Neuron (in vitro differentiated cells): ENCODE measurements around the gene MYO7A.
A peak's percentile ranks its signal among the peaks of the same experiment; 100 is the strongest.

ENCODE experiments used
- H2AFZ ChIP-seq: one replicate; pipeline ENCODE4 v1.6.1; 2013; ENCODE audit warnings: low read depth, mild to moderate bottlenecking, inconsistent platforms, low read length, moderate library complexity
- H3K27me3 ChIP-seq: one replicate; pipeline ENCODE4 v1.6.1; 2013; ENCODE audit warnings: low read length; ENCODE audit not compliant: insufficient read depth
- H3K36me3 ChIP-seq: one replicate; pipeline ENCODE4 v1.6.1; 2013; ENCODE audit warnings: low read length; ENCODE audit not compliant: insufficient read depth
- H3K4me1 ChIP-seq: one replicate; pipeline ENCODE4 v1.6.1; 2013; ENCODE audit warnings: low read length; ENCODE audit not compliant: insufficient read depth
- H3K4me3 ChIP-seq: 2 replicates; pipeline ENCODE4 v1.5.1; 2013; ENCODE audit warnings: mild to moderate bottlenecking, low read length, moderate library complexity
- H3K9me3 ChIP-seq: one replicate; pipeline ENCODE4 v1.6.1; 2013; ENCODE audit warnings: low read length

Gene MYO7A

DNA sequence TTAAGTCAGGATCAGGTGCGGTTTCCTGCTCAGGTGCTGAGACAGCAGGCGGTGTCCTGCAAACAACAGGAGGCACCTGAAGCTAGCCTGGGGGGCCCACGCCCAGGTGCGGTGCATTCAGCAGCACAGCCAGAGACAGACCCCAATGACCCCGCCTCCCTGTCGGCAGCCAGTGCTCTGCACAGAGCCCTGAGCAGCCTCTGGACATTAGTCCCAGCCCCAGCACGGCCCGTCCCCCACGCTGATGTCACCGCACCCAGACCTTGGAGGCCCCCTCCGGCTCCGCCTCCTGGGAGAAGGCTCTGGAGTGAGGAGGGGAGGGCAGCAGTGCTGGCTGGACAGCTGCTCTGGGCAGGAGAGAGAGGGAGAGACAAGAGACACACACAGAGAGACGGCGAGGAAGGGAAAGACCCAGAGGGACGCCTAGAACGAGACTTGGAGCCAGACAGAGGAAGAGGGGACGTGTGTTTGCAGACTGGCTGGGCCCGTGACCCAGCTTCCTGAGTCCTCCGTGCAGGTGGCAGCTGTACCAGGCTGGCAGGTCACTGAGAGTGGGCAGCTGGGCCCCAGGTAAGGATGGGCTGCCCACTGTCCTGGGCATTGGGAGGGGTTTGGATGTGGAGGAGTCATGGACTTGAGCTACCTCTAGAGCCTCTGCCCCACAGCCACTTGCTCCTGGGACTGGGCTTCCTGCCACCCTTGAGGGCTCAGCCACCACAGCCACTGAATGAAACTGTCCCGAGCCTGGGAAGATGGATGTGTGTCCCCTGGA is at the start of gene MYO7A:
TSS of gene MYO7A (plus strand) at position 327 of the 772 bp plus-strand sequence. CDS start 2,389 bp downstream, outside the sequence.
- Histone ChIP-seq H3K27me3 (no peaks in the 10 kb centered on the region), H2AFZ (peak within 1 kb of the TSS; percentile 24), H3K4me1 (peaks cover 13% of the 10 kb centered on the region), H3K4me3 (peak within 1 kb of the TSS; percentile 36), H3K9me3 (no peaks in the 10 kb centered on the region), H3K36me3 (peaks cover 20% of the 10 kb centered on the region)

DNA sequence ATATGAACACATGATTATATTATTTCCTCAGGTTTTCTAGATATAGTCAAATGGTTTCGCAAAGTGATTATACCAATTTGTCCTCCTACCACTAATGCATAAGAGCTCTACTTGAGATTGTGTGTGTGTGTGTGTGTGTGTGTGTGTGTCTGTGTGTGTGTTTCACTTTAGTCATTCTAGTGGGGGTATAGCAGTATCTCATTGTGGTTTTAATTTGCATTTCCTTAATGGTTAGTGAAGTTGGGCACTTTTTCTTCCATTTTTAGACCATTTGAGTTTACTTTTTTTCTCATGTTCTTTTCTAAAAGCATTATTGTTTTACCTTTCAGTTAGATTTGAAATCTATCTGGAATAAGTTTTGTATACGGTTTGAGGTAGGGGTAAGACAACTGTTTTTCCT is 48.4 kb upstream of the MYO7A start:
- Histone ChIP-seq H2AFZ (no peak overlapping the region), H3K36me3 (peaks cover 22% of the 10 kb centered on the region), H3K4me1 (no peaks in the 10 kb centered on the region), H3K27me3 (no peaks in the 10 kb centered on the region), H3K4me3 (no peak overlapping the region), H3K9me3 (no peaks in the 10 kb centered on the region)

DNA sequence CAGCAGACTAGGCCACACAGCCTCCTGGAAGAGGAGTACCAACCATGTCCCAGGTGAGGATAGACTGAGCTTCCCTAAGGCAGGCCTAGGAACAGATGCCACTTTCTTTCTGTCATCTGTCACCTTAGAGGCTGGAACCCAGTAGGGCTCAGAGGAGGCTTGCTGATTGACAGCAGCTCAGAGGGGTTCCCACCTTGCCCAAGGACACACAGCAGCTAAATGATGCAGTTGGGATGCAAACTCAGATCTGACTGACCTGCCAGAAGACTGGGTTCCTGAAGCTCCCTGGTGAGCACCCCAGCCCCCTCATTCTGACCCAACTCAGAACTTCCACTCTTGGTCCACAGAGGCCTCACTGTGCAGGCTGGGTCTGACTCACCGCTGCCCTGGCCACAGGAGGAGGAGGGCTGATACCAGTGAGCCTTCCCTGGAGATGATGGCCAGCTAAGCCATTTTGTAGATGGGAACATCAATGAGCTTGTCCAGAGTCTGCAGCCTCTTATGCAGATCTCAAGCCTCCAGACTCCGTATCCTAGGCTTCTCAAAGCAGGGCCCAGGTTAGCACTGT is 47.3 kb upstream of the MYO7A start:
- no peaks in the 10 kb centered on the region for H3K27me3 ChIP-seq
- peaks cover 28% of the 10 kb centered on the region for H3K36me3 ChIP-seq
- H3K9me3 ChIP-seq = no peaks in the 10 kb centered on the region
- H2AFZ ChIP-seq = no peak overlapping the region
- H3K4me3 ChIP-seq = no peak overlapping the region
- peaks cover 1% of the 10 kb centered on the region for H3K4me1 ChIP-seq

DNA sequence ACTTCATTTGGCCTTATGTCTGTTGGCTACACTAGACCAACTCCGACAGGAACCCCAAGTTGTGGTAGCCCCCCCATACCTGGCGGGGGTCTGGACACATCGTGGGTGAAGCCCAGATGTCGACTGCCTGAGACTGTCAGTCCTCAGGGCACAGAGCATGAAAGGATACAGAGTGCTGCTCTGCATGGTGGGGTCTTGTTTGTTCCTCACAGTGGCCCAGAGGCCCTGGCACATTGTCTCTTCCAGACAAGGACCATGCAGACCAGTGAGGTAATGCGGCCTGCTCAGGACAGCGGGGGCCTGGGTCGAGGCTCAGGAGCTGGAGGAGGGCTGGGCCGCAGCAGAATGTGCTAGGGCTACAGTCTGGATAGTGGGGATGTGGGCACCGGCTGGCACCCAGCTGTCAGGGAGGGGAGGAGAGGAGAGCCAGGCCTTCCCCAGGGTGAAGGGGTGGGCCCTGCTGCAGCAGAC is 46.6 kb upstream of the MYO7A start:
- peaks cover 35% of the 10 kb centered on the region for H3K36me3 ChIP-seq

DNA sequence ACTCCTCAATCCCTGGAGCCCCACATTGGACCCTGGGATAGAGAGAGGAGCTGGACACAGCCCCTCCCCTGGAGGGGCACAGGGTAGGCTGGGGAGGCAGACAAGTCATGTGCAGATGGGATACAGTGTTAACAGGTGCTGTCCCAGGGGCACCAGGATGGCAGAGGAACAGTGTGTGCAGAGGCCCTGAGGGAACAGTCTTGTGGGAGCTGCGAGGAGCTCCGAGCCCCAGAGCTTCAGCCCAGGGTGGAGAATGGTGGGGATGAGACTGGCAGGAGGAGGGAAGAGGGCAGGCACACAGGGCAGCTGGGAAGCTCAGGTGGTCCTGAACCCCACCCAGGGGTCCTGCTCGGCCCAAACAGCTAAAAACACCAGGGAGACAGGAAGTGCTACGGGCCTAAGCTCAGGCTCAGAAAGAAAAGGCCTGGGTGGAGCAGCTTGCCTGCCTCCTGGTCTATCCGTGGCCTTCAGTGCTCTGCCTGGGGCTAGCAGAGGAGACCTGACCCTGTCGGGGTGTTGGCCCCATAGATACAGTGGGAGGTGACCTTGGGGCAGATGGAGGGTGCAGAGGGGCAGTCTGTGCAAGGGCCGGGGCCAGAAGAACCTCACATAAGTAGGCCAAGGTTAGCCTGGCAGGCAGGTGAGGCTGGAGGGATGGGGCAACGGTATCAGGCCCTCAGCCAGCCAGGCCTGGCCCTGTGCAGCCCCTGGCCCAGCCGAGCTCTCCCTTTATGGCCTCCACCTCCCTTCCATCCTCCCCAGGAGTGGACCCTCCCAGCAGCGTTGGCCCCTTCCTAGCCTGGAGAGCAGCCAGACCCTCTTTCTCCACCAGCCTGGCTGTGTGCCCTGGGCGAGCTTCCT is 45.8 kb upstream of the MYO7A start:
- Histone ChIP-seq H3K27me3 (no peaks in the 10 kb centered on the region), H3K4me1 (peaks cover 8% of the 10 kb centered on the region), H2AFZ (no peak overlapping the region), H3K9me3 (no peaks in the 10 kb centered on the region), H3K4me3 (no peak overlapping the region), H3K36me3 (peaks cover 40% of the 10 kb centered on the region)

More for the DNA sequence above, 46.6 kb upstream of the MYO7A start:
- H3K9me3 ChIP-seq = no peaks in the 10 kb centered on the region
- no peak overlapping the region for H3K4me3 ChIP-seq
- peaks cover 8% of the 10 kb centered on the region for H3K4me1 ChIP-seq
- no peaks in the 10 kb centered on the region for H3K27me3 ChIP-seq
- H2AFZ ChIP-seq = no peak overlapping the region

DNA sequence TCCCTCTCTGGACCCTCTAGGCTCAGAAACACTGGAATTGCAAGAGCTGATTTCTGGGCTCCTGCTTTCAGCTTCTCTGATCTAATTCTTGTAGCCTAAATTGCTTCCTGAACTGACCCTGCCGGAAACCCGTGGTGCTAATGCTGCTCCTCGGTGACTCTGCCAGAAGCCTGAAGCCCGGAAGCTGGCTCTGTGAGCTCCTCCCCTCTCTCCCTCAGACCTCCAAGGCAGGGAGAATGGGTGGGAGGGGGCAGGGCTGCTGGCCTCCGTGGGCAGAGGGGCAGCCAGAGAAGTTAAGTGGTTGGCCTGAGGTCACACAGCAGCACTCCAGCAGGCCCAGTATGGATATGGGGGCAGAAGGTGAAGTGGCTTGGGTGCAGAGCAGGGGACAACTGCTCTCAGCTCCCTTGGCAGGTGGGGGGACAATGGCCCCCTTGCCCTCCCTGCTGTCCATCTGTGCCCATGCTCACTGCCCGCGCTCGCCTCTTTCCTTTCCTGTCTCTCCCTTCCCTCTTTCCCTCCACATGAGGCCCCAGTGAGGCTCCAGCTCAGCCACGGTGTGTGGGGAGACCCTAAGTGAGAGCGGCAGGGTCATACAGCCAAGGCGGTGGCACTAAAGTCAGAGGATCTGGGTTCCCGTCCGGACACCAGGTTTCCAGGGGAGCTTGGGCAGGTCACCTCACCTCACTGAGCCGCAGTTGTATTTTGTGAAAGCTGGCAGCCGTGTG is 45.0 kb upstream of the MYO7A start:
- H3K27me3 ChIP-seq = no peaks in the 10 kb centered on the region
- H3K36me3 ChIP-seq = peaks cover 47% of the 10 kb centered on the region
- H2AFZ ChIP-seq = no peak overlapping the region
- H3K9me3 ChIP-seq = no peaks in the 10 kb centered on the region
- peaks cover 8% of the 10 kb centered on the region for H3K4me1 ChIP-seq
- H3K4me3 ChIP-seq = no peak overlapping the region

DNA sequence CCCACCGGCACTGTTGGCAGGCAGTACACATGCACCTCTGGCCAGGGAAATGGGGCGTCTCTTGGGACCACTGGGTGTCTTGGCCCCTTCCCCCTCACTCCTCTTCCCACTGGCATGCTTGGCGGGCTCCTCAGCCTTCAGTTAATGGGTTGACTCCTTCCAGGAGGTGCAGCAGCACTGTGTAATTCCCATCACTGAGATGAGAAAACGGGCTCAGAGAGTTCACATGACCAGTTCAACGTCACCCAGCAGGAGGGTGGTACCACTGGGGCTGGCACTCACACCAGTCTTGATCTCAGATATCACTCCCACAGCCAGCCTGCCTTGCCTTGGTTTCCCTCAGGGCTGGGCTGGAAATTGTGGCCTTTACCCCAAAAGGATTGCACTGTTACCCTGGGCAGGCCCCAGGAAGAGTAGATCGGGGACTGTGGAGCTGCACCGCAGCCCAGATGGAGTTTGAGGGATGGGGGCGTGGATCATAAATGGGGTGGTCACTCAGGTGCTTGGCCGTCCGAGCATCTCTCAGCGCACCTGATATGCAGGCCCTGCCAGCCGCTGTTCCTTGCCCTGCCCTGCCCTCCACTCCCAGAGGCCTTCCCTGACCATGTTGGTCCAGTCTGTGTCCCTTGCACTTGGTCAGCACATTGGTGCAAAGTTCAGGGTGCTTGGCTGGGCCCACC is 44.3 kb upstream of the MYO7A start:
- Histone ChIP-seq H3K36me3 (peaks cover 53% of the 10 kb centered on the region), H3K4me3 (no peak overlapping the region), H3K9me3 (no peaks in the 10 kb centered on the region), H2AFZ (no peak overlapping the region), H3K4me1 (peaks cover 8% of the 10 kb centered on the region), H3K27me3 (no peaks in the 10 kb centered on the region)

DNA sequence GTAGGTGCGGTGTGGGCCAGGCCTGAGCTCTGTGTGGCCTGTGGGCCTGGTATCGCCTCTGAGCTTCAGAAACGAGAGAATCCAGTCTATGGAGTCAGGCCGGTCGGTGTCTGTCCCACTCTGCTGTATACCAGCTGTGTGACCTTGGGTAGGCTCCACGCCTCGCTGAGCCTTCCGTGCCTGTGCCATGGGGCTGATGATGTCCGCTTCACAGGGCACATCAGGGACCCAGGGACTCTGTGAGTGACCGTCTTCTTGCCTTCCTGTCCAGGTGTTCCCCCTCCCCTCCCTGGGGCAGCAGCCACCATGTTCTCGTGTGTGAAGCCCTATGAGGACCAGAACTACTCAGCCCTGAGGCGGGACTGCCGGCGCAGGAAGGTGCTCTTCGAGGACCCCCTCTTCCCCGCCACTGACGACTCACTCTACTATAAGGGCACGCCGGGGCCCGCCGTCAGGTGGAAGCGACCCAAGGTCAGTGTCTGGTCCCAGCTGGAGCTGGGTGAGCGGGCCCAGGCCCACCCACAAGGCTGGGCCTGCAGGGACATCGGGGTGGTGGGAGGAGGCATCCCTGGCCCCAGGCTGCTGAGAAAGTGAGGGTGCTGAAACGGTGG is 43.4 kb upstream of the MYO7A start:
- Histone ChIP-seq H3K27me3 (no peaks in the 10 kb centered on the region), H2AFZ (no peak overlapping the region), H3K36me3 (peaks cover 54% of the 10 kb centered on the region), H3K4me3 (no peak overlapping the region), H3K9me3 (no peaks in the 10 kb centered on the region), H3K4me1 (peaks cover 8% of the 10 kb centered on the region)

DNA sequence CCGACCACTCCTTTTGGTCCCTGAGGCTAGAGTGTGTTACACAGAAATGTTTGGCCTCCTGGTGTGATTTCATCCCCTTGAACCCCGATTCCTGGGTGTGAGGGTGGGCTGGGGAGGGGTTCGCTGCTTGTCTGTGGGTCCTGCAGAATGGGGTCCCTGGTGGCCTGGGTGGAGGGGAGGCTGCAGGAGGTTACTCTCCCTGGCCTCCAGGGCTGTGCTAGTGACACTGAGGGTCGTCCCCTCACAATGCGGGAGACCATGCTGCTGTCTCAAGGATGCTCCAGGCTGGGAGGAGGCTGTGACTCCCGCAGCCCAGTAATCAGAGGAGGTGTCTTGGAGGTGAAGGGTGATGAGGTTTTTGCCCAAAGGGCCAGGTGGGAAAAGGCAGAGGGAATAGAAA is 42.4 kb upstream of the MYO7A start:
- H3K4me1 ChIP-seq = peaks cover 8% of the 10 kb centered on the region
- H2AFZ ChIP-seq = no peak overlapping the region
- no peaks in the 10 kb centered on the region for H3K27me3 ChIP-seq
- no peak overlapping the region for H3K4me3 ChIP-seq
- no peaks in the 10 kb centered on the region for H3K9me3 ChIP-seq
- peaks cover 54% of the 10 kb centered on the region for H3K36me3 ChIP-seq

DNA sequence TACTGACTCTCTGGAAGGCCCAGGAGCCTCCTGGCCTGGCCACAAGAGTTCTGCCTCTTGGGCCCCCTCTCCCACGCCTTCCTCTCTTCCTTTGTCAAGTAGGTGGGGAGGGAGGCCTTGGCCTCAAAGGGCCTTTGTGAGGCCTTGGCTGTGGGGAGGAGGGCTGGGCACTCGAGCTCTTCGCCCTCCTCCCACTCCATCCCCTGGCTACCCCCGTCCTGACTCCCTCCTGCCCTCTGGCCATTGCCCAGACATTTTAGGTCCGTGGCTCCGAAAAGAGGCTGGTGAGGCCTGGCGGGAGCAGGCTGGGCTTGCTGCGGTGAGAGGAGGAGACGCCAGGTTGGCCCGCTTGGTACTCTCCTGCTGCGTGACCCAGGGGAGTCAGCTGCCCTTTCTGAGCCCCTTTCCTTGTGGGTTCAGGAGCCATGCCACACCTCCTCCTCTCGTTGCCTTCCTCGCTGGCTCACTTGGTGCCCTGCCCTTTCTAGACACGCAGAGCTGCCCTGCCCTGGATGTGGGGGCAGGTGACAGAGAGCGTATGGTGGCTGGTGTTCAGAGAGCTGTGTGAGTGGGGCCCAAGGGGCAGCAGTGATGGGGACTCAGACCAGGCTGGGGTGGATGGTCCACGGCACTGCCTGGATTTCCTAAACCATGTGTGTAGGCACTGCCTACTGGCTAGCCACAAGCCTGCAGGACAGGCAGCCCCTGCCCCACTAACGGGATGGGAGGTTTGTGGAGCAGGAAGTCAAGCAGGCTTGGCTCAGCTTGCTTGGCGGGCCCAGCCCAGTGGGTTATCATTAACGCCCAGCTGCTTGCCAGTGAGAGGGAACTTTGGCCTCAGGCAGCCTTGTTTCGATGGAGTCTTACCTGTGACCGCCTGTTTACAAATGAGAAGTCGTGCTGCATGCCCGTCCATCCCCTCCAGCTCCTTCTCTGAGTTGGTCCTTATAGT is 41.2 kb upstream of the MYO7A start:
- Histone ChIP-seq H3K9me3 (no peaks in the 10 kb centered on the region), H3K36me3 (peaks cover 59% of the 10 kb centered on the region), H3K4me3 (no peak overlapping the region), H3K4me1 (peaks cover 8% of the 10 kb centered on the region), H3K27me3 (no peaks in the 10 kb centered on the region), H2AFZ (no peak overlapping the region)

DNA sequence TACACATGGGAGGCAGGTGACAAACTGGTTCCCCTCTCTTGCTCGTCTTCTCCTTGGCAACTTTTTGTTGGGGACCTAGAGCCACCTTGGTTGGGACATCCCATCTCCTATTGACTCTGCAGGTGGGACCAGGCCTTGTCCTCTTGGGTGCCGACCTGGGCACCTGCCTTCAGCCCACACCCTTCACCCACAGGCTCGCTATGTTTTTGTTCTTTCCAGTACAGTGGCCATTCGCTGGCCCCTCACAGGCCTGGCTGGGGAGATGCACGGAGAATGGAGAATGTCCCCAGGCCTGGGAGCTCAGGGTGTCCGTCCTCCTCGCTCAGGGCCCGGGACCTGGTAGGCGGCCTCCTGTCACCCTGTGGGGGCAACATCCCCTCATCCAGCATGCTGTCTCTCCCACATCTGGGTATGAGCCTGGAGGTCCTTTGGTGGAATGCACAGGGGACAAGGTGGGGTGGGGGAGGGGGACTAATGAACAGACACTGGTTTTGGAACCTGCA is 40.3 kb upstream of the MYO7A start:
- no peaks in the 10 kb centered on the region for H3K9me3 ChIP-seq
- H2AFZ ChIP-seq = no peak overlapping the region
- no peak overlapping the region for H3K4me3 ChIP-seq
- peaks cover 8% of the 10 kb centered on the region for H3K4me1 ChIP-seq
- no peaks in the 10 kb centered on the region for H3K27me3 ChIP-seq
- H3K36me3 ChIP-seq = peaks cover 57% of the 10 kb centered on the region
